ENCODE measurements around the gene GALNT11. TPM values are rescaled to one million over a fixed set of nuclear protein-coding genes. Genes with fewer than 3 reads are reported as not detected.

GALNT11 gene
- total RNA-seq, 2 donors from 2014 or later = 45.9 to 54.4 TPM

DNA sequence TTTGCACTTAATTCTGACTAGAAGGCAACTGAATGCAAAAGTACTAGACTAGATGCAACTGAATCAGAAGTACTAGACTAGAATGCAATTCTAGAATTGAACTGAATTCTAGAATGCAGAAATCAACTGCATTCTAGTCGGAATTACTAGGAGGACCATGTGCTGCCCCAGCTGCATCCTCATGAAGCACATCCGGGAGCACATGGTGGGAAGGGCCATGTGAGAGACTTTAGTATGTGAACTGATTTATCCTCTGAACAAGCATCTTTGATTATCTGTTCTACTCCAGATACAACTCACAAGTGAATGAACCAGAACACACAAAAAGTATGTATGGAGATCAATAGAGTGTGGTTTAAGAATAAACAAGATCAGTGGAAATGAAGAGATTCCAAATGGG is 115.1 kb downstream of the GALNT11 start:
- WGBS, 2 donors = 91 to 94% methylated on average over 2 of the region's 2 CpGs
- H3K36me3 ChIP-seq (replicated peaks in 1 of 2; ENCODE audit: insufficient read depth in 1 of 2, low read depth in 2 of 2) = peaks cover 16 to 36% of the 10 kb centered on the region in 2 donors
- H3K27me3 ChIP-seq = no peaks in the 10 kb centered on the region
- H3K9me3 ChIP-seq = no peaks in the 10 kb centered on the region
- intact Hi-C loops (cut with DNase I) = no loop called here
- DNase-seq = no peak
- ATAC-seq = no peak
- no peaks in the 10 kb centered on the region for H3K4me1 ChIP-seq
- TF ChIP-seq, protein P1, sequence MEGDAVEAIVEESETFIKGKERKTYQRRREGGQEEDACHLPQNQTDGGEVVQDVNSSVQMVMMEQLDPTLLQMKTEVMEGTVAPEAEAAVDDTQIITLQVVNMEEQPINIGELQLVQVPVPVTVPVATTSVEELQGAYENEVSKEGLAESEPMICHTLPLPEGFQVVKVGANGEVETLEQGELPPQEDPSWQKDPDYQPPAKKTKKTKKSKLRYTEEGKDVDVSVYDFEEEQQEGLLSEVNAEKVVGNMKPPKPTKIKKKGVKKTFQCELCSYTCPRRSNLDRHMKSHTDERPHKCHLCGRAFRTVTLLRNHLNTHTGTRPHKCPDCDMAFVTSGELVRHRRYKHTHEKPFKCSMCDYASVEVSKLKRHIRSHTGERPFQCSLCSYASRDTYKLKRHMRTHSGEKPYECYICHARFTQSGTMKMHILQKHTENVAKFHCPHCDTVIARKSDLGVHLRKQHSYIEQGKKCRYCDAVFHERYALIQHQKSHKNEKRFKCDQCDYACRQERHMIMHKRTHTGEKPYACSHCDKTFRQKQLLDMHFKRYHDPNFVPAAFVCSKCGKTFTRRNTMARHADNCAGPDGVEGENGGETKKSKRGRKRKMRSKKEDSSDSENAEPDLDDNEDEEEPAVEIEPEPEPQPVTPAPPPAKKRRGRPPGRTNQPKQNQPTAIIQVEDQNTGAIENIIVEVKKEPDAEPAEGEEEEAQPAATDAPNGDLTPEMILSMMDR (IDR thresholded peaks at IDR 0.05) = no peak
- no peak for TF ChIP-seq POLR2A (IDR thresholded peaks at IDR 0.05)
- H3K4me3 ChIP-seq = no peak overlapping the region
- no peak overlapping the region for H3K27ac ChIP-seq

DNA sequence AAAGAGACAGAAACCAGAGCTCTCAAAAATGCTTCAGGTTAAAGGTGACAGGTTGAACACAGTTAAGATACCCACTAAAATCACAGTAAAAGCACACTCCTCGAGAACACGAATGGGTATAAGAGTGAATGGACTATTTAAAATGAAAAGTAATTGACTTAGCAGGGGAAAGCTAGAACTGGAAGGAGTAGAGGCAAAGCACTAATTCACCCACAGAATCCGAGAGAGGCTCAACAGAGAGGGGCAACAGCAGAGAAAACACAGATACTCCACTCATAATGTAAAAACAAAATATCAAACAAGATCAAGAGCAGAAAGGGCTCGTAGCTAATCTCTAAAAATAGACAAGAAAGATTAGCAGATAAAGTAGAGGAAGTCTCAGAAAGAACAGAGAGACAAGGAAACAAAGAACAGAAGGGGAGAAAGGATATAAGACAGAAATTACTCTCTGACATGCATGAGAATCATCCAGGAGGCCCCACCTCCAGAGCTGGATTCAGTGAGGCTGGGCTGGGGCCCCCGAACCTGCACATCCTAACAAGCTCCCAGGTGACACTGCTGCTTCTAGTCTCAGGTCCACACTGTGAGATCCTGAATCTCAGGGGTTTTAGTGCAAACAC is 117.6 kb downstream of the GALNT11 start:
- H3K27ac ChIP-seq = no peak overlapping the region
- H3K36me3 ChIP-seq (replicated peaks in 1 of 2; ENCODE audit: insufficient read depth in 1 of 2, low read depth in 2 of 2) = peaks cover 15 to 45% of the 10 kb centered on the region in 2 donors
- 61 to 70% methylated on average over 5 of the region's 5 CpGs for WGBS, 2 donors
- intact Hi-C loops (cut with DNase I) = no loop called here
- no peak for TF ChIP-seq POLR2A (IDR thresholded peaks at IDR 0.05)
- ATAC-seq = no peak
- no peak overlapping the region for H3K4me3 ChIP-seq
- DNase-seq = no peak
- H3K4me1 ChIP-seq = no peaks in the 10 kb centered on the region
- H3K9me3 ChIP-seq = no peaks in the 10 kb centered on the region
- H3K27me3 ChIP-seq = no peaks in the 10 kb centered on the region

DNA sequence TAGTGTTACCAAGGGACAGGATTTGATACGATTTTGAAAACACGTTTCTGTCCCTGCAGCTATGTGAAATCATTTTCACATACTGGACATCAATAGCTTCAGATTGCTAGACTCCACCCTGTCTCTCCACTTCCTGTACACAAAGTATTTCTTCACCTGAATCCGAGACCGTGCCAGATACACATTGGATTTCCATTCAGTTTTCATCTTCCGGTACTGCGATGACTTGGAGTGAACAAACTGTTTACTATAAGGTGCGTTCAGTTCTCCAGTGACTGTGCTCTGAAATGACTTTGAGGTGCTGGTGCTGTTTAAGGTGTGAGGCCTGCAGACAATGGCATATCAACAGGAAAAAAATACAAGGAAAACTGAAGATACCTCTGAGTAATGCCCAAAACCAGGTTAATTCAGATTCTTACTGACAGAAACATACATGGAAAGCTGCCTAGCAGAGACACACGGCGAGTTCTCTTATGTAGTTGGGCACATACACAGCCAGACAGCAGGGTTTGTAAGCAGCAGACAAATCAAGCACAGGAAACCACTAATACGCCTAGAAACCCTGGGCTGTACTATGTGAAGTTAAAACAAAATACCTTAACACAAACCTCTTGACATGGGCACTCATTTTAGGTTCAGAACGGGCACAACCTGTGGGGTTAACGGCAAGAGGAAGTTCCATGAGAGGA is 119.2 kb downstream of the GALNT11 start:
- intact Hi-C loops (cut with DNase I) = no loop called here
- 70 to 85% methylated on average over 12 of the region's 12 CpGs for WGBS, 2 donors
- H3K27me3 ChIP-seq = no peaks in the 10 kb centered on the region
- TF ChIP-seq, protein P1 (IDR thresholded peaks at IDR 0.05) = no peak
- no peak for TF ChIP-seq POLR2A (IDR thresholded peaks at IDR 0.05)
- peaks cover 4 to 45% of the 10 kb centered on the region in 2 donors for H3K36me3 ChIP-seq (replicated peaks in 1 of 2; ENCODE audit: insufficient read depth in 1 of 2, low read depth in 2 of 2)
- no peaks in the 10 kb centered on the region for H3K4me1 ChIP-seq
- DNase-seq (no peak), ATAC-seq (no peak)
- no peak overlapping the region for H3K27ac ChIP-seq
- no peaks in the 10 kb centered on the region for H3K9me3 ChIP-seq
- no peak overlapping the region for H3K4me3 ChIP-seq

DNA sequence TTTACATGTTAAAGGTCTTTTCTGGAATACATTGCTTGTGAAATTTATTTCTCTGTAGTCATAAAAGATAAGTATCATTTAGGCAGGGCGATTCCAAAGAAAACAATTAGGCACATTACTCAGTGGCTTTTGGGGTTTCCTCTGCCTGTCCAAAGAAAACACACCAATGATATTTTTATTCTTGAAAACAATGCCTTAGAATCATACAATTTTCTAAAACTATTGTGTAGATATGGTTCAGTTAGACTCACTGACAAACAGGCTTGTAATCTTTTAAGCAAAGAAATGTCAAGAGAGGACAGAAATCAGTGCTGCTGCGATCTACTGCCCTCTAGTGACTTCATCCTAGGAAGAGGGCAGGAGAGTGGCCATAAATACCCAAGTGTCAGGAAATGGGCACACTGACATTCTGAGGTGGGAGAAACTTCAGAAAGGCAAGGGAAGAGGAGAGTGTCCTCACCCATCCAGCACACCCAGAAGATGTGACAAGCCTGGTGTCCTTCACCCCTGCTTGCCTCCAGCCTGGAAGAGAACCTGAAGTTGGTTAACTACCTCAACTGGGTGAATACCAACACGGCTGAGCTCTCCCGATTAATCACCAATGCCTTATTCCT is 120.5 kb downstream of the GALNT11 start:
- Histone ChIP-seq H3K27me3 (no peaks in the 10 kb centered on the region), H3K27ac (no peak overlapping the region), H3K4me3 (no peak overlapping the region), H3K9me3 (no peaks in the 10 kb centered on the region), H3K4me1 (no peaks in the 10 kb centered on the region), H3K36me3 (replicated peaks in 1 of 2; ENCODE audit: insufficient read depth in 1 of 2, low read depth in 2 of 2) (peaks cover 4 to 50% of the 10 kb centered on the region in 2 donors)
- ATAC-seq (peak; percentile 70), DNase-seq (peak in 3 of 4 donors; percentile 44 to 58 (median 46))
- intact Hi-C loops (cut with DNase I) = no loop called here
- 74 to 80% methylated on average over 4 of the region's 4 CpGs for WGBS, 2 donors
- TF ChIP-seq, protein P1 (IDR thresholded peaks at IDR 0.05) = peak; percentile 15 to 63 (median 53)
- TF ChIP-seq POLR2A (IDR thresholded peaks at IDR 0.05) = no peak

DNA sequence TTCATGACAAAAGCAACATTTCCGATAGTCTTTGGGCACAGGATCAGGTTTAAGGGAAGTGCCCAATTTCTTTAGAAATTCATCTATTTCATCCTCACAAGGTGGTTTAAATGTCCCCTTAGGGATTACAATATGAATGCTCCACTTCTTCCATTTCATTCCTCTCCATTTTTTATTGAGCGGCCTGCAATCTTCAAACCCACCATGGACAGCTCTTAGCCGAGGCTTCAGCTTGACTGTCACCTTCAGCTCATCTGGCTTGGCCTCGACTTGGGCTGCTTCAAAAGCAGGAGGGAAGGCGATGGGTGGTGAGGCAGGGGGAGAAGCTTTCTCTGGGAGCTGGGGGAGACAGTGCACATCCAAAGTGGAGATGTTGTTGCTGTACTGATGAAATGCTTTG is 123.2 kb downstream of the GALNT11 start:
- H3K4me1 ChIP-seq = no peaks in the 10 kb centered on the region
- H3K27ac ChIP-seq = no peak overlapping the region
- WGBS, 2 donors = 82 to 85% methylated on average over 5 of the region's 5 CpGs
- H3K36me3 ChIP-seq (replicated peaks in 1 of 2; ENCODE audit: insufficient read depth in 1 of 2, low read depth in 2 of 2) = peaks cover 8 to 58% of the 10 kb centered on the region in 2 donors
- no peak for DNase-seq
- no peak for ATAC-seq
- H3K9me3 ChIP-seq = no peaks in the 10 kb centered on the region
- intact Hi-C loops (cut with DNase I) = no loop called here
- no peaks in the 10 kb centered on the region for H3K27me3 ChIP-seq
- no peak overlapping the region for H3K4me3 ChIP-seq
- no peak for TF ChIP-seq POLR2A (IDR thresholded peaks at IDR 0.05)
- TF ChIP-seq, protein P1 (IDR thresholded peaks at IDR 0.05) = no peak
